K562 (cell line): ENCODE measurements around the gene FIGLA. TPM values are rescaled to one million over a fixed set of nuclear protein-coding genes. Genes with fewer than 3 reads are reported as not detected.

Source experiments
- ATAC-seq: fragments of 200-7000 bp; cut with Tn5 transposase; 3 replicates; pipeline ENCODE4 v1.9.1; 2020; ENCODE audit warnings: moderate library complexity
- BruUV-seq: library from RNA; stranded (reverse); fragments of 400-500 nt; replicated peaks from 2 replicates; lab custom pipeline; 2021; lab: Mats Ljungman, UMichigan
- CTCF ChIA-PET: fragments of 300-600 bp; formaldehyde crosslinking; extraction: SDS; loops from one replicate; lab custom pipeline; 2021; ENCODE audit warnings: low intra/inter-chr PET ratio; lab: Yijun Ruan, JAX
- POLR2A ChIA-PET: fragments of 300-600, 350-650 bp; sonication (Branson Sonifier 250); formaldehyde crosslinking; extraction: SDS; loops from one replicate; lab custom pipeline; 2021; ENCODE audit warnings: antibody characterized with exemption, inconsistent platforms; lab: Yijun Ruan, JAX
- DNase-seq, 4 experiments: peaks; one replicate each; pipeline versions ENCODE4 v3.0.0 to v3.0.0-alpha.2; 2011 to 2018; ENCODE audit warnings: low spot score in 3 of 4, mixed read lengths in 3 of 4; ENCODE audit errors: extremely low read depth in 1 of 4
- FAIRE-seq: peaks from 2 replicates; lab custom pipeline; 2011; peaks lifted over from hg19 to GRCh38; lab: Jason Lieb, UNC
- H2AFZ ChIP-seq: 2 replicates; pipeline ENCODE4 v1.6.0; 2011; ENCODE audit warnings: low read depth, low read length, control low read depth, inconsistent platforms
- H3K27ac ChIP-seq: fragments of 200-600 bp; 3 replicates; pipeline ENCODE4 v1.8.0; 2011; ENCODE audit warnings: low read depth, mild to moderate bottlenecking, control low read depth, inconsistent platforms, low read length, moderate library complexity, mixed read lengths; ENCODE audit errors: extremely low read depth
- H3K27me3 ChIP-seq, 2 experiments: fragments of 300-600 bp in 1 of 2; 2 replicates in 1 of 2; 3 replicates in 1 of 2; pipeline versions ENCODE4 v1.6.0 to v1.8.0; 2011; ENCODE audit warnings: inconsistent platforms in 2 of 2, low read length in 2 of 2, mild to moderate bottlenecking in 1 of 2, mixed read lengths in 1 of 2, moderate library complexity in 1 of 2; ENCODE audit not compliant: control insufficient read depth in 2 of 2, insufficient read depth in 2 of 2
- H3K36me3 ChIP-seq: fragments of 300-600 bp; 3 replicates; pipeline ENCODE4 v1.8.0; 2011; ENCODE audit warnings: mild to moderate bottlenecking, low read length, inconsistent platforms; ENCODE audit not compliant: control insufficient read depth, insufficient read depth
- H3K4me1 ChIP-seq, 2 experiments: fragments of 200-600 bp in 1 of 2; replicated peaks in 1 of 2; 2 replicates in 1 of 2; 3 replicates in 1 of 2; pipeline versions ENCODE4 v1.5.1 to v1.8.0; 2011; ENCODE audit warnings: inconsistent platforms in 2 of 2, low read length in 2 of 2, mild to moderate bottlenecking in 1 of 2, mixed read lengths in 1 of 2, moderate library complexity in 1 of 2; ENCODE audit not compliant: control insufficient read depth in 2 of 2, insufficient read depth in 2 of 2
- H3K4me2 ChIP-seq: 2 replicates; pipeline ENCODE4 v1.6.1; 2011; ENCODE audit warnings: low read length, control low read depth, inconsistent platforms, mixed read lengths; ENCODE audit not compliant: insufficient read depth
- H3K4me3 ChIP-seq: fragments of 200-600 bp; sonication (generic), shearing (Covaris generic); 2 replicates; pipeline ENCODE4 v1.5.1; 2016; ENCODE audit warnings: control low read depth, inconsistent platforms
- H3K79me2 ChIP-seq: fragments of 200-600 bp; 3 replicates; pipeline ENCODE4 v1.8.0; 2011; ENCODE audit warnings: low read length, inconsistent platforms; ENCODE audit not compliant: control insufficient read depth, insufficient read depth
- H3K9ac ChIP-seq, 2 experiments: 2 replicates each; pipeline versions ENCODE4 v1.6.0 to v1.6.1; 2011; ENCODE audit warnings: low read depth in 2 of 2, low read length in 2 of 2, control low read depth in 1 of 2, inconsistent platforms in 1 of 2, mild to moderate bottlenecking in 1 of 2, mixed read lengths in 1 of 2; ENCODE audit not compliant: insufficient read depth in 1 of 2
- H3K9me1 ChIP-seq: one replicate; pipeline ENCODE4 v1.6.0; 2011; ENCODE audit warnings: inconsistent platforms, mild to moderate bottlenecking, low read length, moderate library complexity; ENCODE audit not compliant: control insufficient read depth, insufficient read depth
- H3K9me3 ChIP-seq: replicated peaks from 2 replicates; pipeline ENCODE4 v1.5.1; 2011; ENCODE audit warnings: low read depth, low read length, inconsistent platforms; ENCODE audit not compliant: control insufficient read depth, insufficient read depth
- H4K20me1 ChIP-seq: replicated peaks from 2 replicates; pipeline ENCODE4 v1.6.1; 2011; ENCODE audit warnings: low read length, inconsistent platforms, mixed read lengths; ENCODE audit not compliant: control insufficient read depth, insufficient read depth
- ARID1B ChIP-seq: fragments of 450-650 bp; IDR thresholded peaks from 2 replicates; pipeline ENCODE4 v1.6.1; 2016; ENCODE audit warnings: antibody characterized with exemption, mild to moderate bottlenecking, inconsistent platforms
- DMBX1 ChIP-seq: fragments of 250-450 bp; sonication (Bioruptor Pico); IDR thresholded peaks from 2 replicates; pipeline ENCODE4 v1.8.0; 2022; ENCODE audit warnings: inconsistent platforms, mild to moderate bottlenecking, moderate library complexity, borderline replicate concordance
- L3MBTL2 ChIP-seq: fragments of 450-650 bp; IDR thresholded peaks from 2 replicates; pipeline ENCODE4 v1.6.1; 2016; ENCODE audit warnings: mild to moderate bottlenecking, moderate library complexity
- PHF8 ChIP-seq: fragments of 200-600 bp; sonication (generic); IDR thresholded peaks from 2 replicates; pipeline ENCODE4 v1.6.1; 2012; ENCODE audit warnings: mixed run types, mild to moderate bottlenecking, inconsistent platforms, low read length, moderate library complexity, borderline replicate concordance
- SREBF2 ChIP-seq: sonication (generic); formaldehyde crosslinking; IDR thresholded peaks from 2 replicates; pipeline ENCODE4 v1.4.0; 2020; ENCODE audit warnings: mild to moderate bottlenecking, missing genetic modification reagents
- XRCC3 ChIP-seq: fragments of 450-650 bp; IDR thresholded peaks from 2 replicates; pipeline ENCODE4 v1.6.1; 2017; ENCODE audit warnings: mild to moderate bottlenecking, moderate library complexity
- ZFX ChIP-seq: sonication (generic); formaldehyde crosslinking; IDR thresholded peaks from 2 replicates; pipeline ENCODE4 v1.8.0; 2022; ENCODE audit warnings: mild to moderate bottlenecking, missing genetic modification reagents, moderate library complexity
- ZNF174 ChIP-seq: fragments of 250-450 bp; sonication (Bioruptor Pico); IDR thresholded peaks from 2 replicates; pipeline ENCODE4 v1.4.0; 2020; ENCODE audit warnings: mild to moderate bottlenecking
- ZNF282 ChIP-seq: sonication (generic); formaldehyde crosslinking; IDR thresholded peaks from 2 replicates; pipeline ENCODE4 v1.8.1; 2023; ENCODE audit warnings: missing genetic modification reagents
- ZNF696 ChIP-seq: fragments of 250-450 bp; sonication (Bioruptor Pico); conservative IDR thresholded peaks from 2 replicates; pipeline ENCODE4 v1.4.0; 2020; ENCODE audit warnings: mild to moderate bottlenecking, moderate library complexity
- WGBS: fragments of 100-300 bp; shearing (Covaris generic); methylation state at CpG from one replicate; pipeline ENCODE4 v1.1.6; 2016; ENCODE audit warnings: low coverage, mixed read lengths; ENCODE audit not compliant: insufficient coverage; ENCODE audit errors: missing lambda C conversion rate; 5-methylcytosine and 5-hydroxymethylcytosine counted together
- in situ Hi-C: fragments of 300-500 bp; cut with MboI; formaldehyde crosslinking; loops from 4 replicates; pipeline ENCODE4 v1.15.0; 2018; ENCODE audit warnings: inconsistent platforms, mixed read lengths
- intact Hi-C: fragments of 100-400 bp; cut with micrococcal nuclease; formaldehyde crosslinking; loops from 2 replicates; pipeline ENCODE4 v1.14.2; 2022
- polyA plus RNA-seq, 8 experiments: library from polyadenylated mRNA; depleted of rRNA in 4 of 8; stranded (reverse) in 5 of 8; unstranded in 3 of 8; fragments of >200 nt; fragmentation: Nextera tagmentation in 2 of 8; fragmentation: Illumina TruSeq in 1 of 8; extraction: Ambion mirVana in 2 of 8; extraction: Trizol in 1 of 8; gene quantifications; 2 replicates each; pipeline versions ENCODE4 v1.2.1 to v1.2.3, GENCODE V29; 2011 to 2014; ENCODE audit warnings: inconsistent platforms in 1 of 8, missing spikeins in 1 of 8
- total RNA-seq, 7 experiments: library from RNA; depleted of rRNA in 6 of 7; stranded (reverse); fragments of >200 nt in 6 of 7; fragmentation: Illumina TruSeq in 2 of 7; extraction: Trizol in 2 of 7; gene quantifications; 2 replicates each; pipeline versions ENCODE4 v1.2.1 to v1.2.3, GENCODE V29; 2011 to 2021; ENCODE audit warnings: low replicate concordance in 1 of 7
- TF ChIP-seq, protein P1 (sequence below): fragments of 250-450 bp; sonication (Bioruptor Pico); IDR thresholded peaks from 2 replicates; pipeline ENCODE4 v1.8.0; 2021; ENCODE audit warnings: mild to moderate bottlenecking, moderate library complexity
- TF ChIP-seq, protein P2 (sequence below): sonication (generic); formaldehyde crosslinking; IDR thresholded peaks from 2 replicates; pipeline ENCODE4 v1.8.0; 2022; ENCODE audit warnings: mild to moderate bottlenecking, missing genetic modification reagents
- TF ChIP-seq, protein P3 (sequence below): sonication (generic); formaldehyde crosslinking; IDR thresholded peaks from 2 replicates; pipeline ENCODE4 v1.8.0; 2022; ENCODE audit warnings: mild to moderate bottlenecking, missing genetic modification reagents, borderline replicate concordance
- TF ChIP-seq, protein P4 (sequence below): fragments of 450-650 bp; formaldehyde crosslinking; IDR thresholded peaks from 2 replicates; pipeline ENCODE4 v1.4.0; 2022; ENCODE audit warnings: mild to moderate bottlenecking, moderate library complexity

The FIGLA gene
- total and polyA plus RNA-seq, 9 of the 15 experiments (the other 6 are each of a cell fraction or from before 2014, with no cell fraction given): not detected

DNA sequence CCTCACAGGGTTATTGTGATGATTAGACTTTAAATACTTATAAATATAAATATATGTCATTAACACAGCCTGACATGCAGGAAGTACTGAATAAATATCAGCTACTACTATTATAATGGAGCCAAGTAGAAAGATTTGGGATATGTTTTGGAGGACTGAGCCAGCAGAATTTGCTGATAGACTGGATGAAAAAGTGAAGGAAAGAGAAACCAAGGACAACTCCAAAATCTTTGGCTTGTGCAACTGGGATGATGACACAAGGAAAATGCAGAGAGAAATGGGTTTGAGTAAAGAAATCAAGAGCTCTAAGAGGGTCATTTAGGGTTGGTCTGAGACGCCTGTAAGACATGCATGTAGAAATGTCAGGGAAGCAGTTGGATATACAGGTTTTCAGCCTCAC is 38.0 kb downstream of the FIGLA start:
- intact Hi-C loops: loop anchor here (5.0 kb wide), 1 partner anchor 65 kb away; no protein-coding TSS in a partner anchor
- peaks cover 19% of the 10 kb centered on the region; the same call in 2 of the 3 replicates for H3K79me2 ChIP-seq
- no peak overlapping the region; the same call in 2 of the 3 replicates for H3K27ac ChIP-seq
- ChIA-PET POLR2A (interaction anchor here (0.7 to 1.3 kb wide), 5 partner anchors 9 to 57 kb away, joined by 3 to 5 read pairs (median 4); no protein-coding TSS in a partner anchor), CTCF (no interaction called here)
- no peak overlapping the region for H3K9ac ChIP-seq
- WGBS: 64% methylated on average over 1 of the region's 1 CpG
- peaks cover 4% of the 10 kb centered on the region for H3K9me1 ChIP-seq
- in situ Hi-C loops: no loop called here
- no peaks in the 10 kb centered on the region for H3K9me3 ChIP-seq
- DNase-seq (no peak), ATAC-seq (no peak), FAIRE-seq (no peak)
- peaks cover 7 to 29% of the 10 kb centered on the region in 2 experiments; a peak in 3 of 5 replicates for H3K4me1 ChIP-seq
- H4K20me1 ChIP-seq: no peaks in the 10 kb centered on the region
- no peaks in the 10 kb centered on the region for H3K27me3 ChIP-seq
- BruUV-seq: no TSS peak
- H3K36me3 ChIP-seq: no peaks in the 10 kb centered on the region
- no peak overlapping the region for H3K4me2 ChIP-seq
- no peak overlapping the region for H2AFZ ChIP-seq
- H3K4me3 ChIP-seq: no peak overlapping the region
- TF ChIP-seq PHF8 (no peak), ZNF282 (no peak), ZNF174 (CRISPR knock-in tag) (no peak), ZNF696 (CRISPR knock-in tag) (no peak), ARID1B (no peak), SREBF2 (CRISPR knock-in tag) (no peak), L3MBTL2 (no peak), DMBX1 (CRISPR knock-in tag) (no peak), XRCC3 (no peak), ZFX (CRISPR knock-in tag) (no peak)
- TF ChIP-seq, protein P1, sequence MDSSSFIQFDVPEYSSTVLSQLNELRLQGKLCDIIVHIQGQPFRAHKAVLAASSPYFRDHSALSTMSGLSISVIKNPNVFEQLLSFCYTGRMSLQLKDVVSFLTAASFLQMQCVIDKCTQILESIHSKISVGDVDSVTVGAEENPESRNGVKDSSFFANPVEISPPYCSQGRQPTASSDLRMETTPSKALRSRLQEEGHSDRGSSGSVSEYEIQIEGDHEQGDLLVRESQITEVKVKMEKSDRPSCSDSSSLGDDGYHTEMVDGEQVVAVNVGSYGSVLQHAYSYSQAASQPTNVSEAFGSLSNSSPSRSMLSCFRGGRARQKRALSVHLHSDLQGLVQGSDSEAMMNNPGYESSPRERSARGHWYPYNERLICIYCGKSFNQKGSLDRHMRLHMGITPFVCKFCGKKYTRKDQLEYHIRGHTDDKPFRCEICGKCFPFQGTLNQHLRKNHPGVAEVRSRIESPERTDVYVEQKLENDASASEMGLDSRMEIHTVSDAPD (CRISPR knock-in tag): no peak
- TF ChIP-seq, protein P2, sequence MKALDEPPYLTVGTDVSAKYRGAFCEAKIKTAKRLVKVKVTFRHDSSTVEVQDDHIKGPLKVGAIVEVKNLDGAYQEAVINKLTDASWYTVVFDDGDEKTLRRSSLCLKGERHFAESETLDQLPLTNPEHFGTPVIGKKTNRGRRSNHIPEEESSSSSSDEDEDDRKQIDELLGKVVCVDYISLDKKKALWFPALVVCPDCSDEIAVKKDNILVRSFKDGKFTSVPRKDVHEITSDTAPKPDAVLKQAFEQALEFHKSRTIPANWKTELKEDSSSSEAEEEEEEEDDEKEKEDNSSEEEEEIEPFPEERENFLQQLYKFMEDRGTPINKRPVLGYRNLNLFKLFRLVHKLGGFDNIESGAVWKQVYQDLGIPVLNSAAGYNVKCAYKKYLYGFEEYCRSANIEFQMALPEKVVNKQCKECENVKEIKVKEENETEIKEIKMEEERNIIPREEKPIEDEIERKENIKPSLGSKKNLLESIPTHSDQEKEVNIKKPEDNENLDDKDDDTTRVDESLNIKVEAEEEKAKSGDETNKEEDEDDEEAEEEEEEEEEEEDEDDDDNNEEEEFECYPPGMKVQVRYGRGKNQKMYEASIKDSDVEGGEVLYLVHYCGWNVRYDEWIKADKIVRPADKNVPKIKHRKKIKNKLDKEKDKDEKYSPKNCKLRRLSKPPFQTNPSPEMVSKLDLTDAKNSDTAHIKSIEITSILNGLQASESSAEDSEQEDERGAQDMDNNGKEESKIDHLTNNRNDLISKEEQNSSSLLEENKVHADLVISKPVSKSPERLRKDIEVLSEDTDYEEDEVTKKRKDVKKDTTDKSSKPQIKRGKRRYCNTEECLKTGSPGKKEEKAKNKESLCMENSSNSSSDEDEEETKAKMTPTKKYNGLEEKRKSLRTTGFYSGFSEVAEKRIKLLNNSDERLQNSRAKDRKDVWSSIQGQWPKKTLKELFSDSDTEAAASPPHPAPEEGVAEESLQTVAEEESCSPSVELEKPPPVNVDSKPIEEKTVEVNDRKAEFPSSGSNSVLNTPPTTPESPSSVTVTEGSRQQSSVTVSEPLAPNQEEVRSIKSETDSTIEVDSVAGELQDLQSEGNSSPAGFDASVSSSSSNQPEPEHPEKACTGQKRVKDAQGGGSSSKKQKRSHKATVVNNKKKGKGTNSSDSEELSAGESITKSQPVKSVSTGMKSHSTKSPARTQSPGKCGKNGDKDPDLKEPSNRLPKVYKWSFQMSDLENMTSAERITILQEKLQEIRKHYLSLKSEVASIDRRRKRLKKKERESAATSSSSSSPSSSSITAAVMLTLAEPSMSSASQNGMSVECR (CRISPR knock-in tag): no peak
- TF ChIP-seq, protein P3, sequence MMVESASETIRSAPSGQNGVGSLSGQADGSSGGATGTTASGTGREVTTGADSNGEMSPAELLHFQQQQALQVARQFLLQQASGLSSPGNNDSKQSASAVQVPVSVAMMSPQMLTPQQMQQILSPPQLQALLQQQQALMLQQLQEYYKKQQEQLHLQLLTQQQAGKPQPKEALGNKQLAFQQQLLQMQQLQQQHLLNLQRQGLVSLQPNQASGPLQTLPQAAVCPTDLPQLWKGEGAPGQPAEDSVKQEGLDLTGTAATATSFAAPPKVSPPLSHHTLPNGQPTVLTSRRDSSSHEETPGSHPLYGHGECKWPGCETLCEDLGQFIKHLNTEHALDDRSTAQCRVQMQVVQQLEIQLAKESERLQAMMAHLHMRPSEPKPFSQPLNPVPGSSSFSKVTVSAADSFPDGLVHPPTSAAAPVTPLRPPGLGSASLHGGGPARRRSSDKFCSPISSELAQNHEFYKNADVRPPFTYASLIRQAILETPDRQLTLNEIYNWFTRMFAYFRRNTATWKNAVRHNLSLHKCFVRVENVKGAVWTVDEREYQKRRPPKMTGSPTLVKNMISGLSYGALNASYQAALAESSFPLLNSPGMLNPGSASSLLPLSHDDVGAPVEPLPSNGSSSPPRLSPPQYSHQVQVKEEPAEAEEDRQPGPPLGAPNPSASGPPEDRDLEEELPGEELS: no peak
- TF ChIP-seq, protein P4, sequence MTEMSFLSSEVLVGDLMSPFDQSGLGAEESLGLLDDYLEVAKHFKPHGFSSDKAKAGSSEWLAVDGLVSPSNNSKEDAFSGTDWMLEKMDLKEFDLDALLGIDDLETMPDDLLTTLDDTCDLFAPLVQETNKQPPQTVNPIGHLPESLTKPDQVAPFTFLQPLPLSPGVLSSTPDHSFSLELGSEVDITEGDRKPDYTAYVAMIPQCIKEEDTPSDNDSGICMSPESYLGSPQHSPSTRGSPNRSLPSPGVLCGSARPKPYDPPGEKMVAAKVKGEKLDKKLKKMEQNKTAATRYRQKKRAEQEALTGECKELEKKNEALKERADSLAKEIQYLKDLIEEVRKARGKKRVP: no peak
